ENCODE data around the gene TYRP1. TPM values are rescaled to one million over a fixed set of nuclear protein-coding genes. Genes with fewer than 3 reads are reported as not detected.

The TYRP1 gene
- total and polyA plus RNA-seq, 12 donors = 0.11 to 0.12 TPM; not detected in 10

- WGBS, 4 donors = 46 to 57% (median 52%) methylated on average over 4 of the region's 4 CpGs
- TF ChIP-seq CTCF (IDR thresholded peaks at IDR 0.05) (no peak), POLR2A (IDR thresholded peaks at IDR 0.05) (no peak)
These were observed 3.9 kb downstream of the TYRP1 start for GRCh38 chr9:12696931-12697622.

GRCh38 chr9:12697719-12698118 is 4.5 kb downstream of the TYRP1 start:
- H3K36me3 ChIP-seq (replicated peaks in 1 of 2) = no peaks in the 10 kb centered on the region
- no peaks in the 10 kb centered on the region for H3K9me3 ChIP-seq (replicated peaks in 1 of 3)
- H3K4me3 ChIP-seq = no peak overlapping the region
- H3K4me1 ChIP-seq (replicated peaks in 1 of 2) = no peaks in the 10 kb centered on the region
- intact Hi-C loops (cut with DNase I) = no loop called here
- 36 to 53% (median 44%) methylated on average over 1 of the region's 1 CpG for WGBS, 4 donors
- no peaks in the 10 kb centered on the region for H3K27me3 ChIP-seq
- no peak for DNase-seq
- no peak for TF ChIP-seq CTCF (IDR thresholded peaks at IDR 0.05)
- TF ChIP-seq POLR2A (IDR thresholded peaks at IDR 0.05) = no peak
- no peak overlapping the region for H3K27ac ChIP-seq

More at GRCh38 chr9:12696931-12697622, 3.9 kb downstream of the TYRP1 start:
- Histone ChIP-seq H3K27me3 (no peaks in the 10 kb centered on the region), H3K9me3 (replicated peaks in 1 of 3) (no peaks in the 10 kb centered on the region), H3K27ac (no peak overlapping the region), H3K4me3 (no peak overlapping the region), H3K4me1 (replicated peaks in 1 of 2) (no peaks in the 10 kb centered on the region), H3K36me3 (replicated peaks in 1 of 2) (no peaks in the 10 kb centered on the region)
- intact Hi-C loops (cut with DNase I) = no loop called here
- no peak for DNase-seq

GRCh38 chr9:12698266-12698665 is 5.1 kb downstream of the TYRP1 start:
- no peak for DNase-seq
- no peak overlapping the region for H3K4me3 ChIP-seq
- no peaks in the 10 kb centered on the region for H3K27me3 ChIP-seq
- H3K4me1 ChIP-seq (replicated peaks in 1 of 2) = no peaks in the 10 kb centered on the region
- WGBS, 4 donors = 45 to 58% (median 50%) methylated on average over 4 of the region's 4 CpGs
- H3K9me3 ChIP-seq (replicated peaks in 1 of 3) = no peaks in the 10 kb centered on the region
- TF ChIP-seq CTCF (IDR thresholded peaks at IDR 0.05) (no peak), POLR2A (IDR thresholded peaks at IDR 0.05) (no peak)
- no peaks in the 10 kb centered on the region for H3K36me3 ChIP-seq (replicated peaks in 1 of 2)
- intact Hi-C loops (cut with DNase I) = no loop called here
- H3K27ac ChIP-seq = no peak overlapping the region

GRCh38 chr9:12698986-12699385 is 5.8 kb downstream of the TYRP1 start:
- Histone ChIP-seq H3K27ac (no peak overlapping the region), H3K4me1 (replicated peaks in 1 of 2) (no peaks in the 10 kb centered on the region), H3K4me3 (no peak overlapping the region), H3K36me3 (replicated peaks in 1 of 2) (no peaks in the 10 kb centered on the region), H3K9me3 (replicated peaks in 1 of 3) (no peaks in the 10 kb centered on the region), H3K27me3 (no peaks in the 10 kb centered on the region)
- no peak for TF ChIP-seq CTCF (IDR thresholded peaks at IDR 0.05)
- no peak for TF ChIP-seq POLR2A (IDR thresholded peaks at IDR 0.05)
- 68 to 84% (median 74%) methylated on average over 1 of the region's 1 CpG for WGBS, 4 donors
- DNase-seq = no peak
- intact Hi-C loops (cut with DNase I) = no loop called here
